Glutamatergic neuron (in vitro differentiated cells): ENCODE measurements around the gene OSBPL2. TPM values are rescaled to one million over a fixed set of nuclear protein-coding genes. Genes with fewer than 3 reads are reported as not detected.

Experiments used
- DNase-seq: peaks from one replicate; pipeline ENCODE4 v3.0.0; 2022
- H3K27ac Mint-ChIP-seq: one replicate; pipeline ENCODE4 v1.8.0; 2020; ENCODE audit warnings: mild to moderate bottlenecking, mixed read lengths, inconsistent platforms; ENCODE audit not compliant: unreplicated experiment
- H3K27me3 Mint-ChIP-seq: one replicate; pipeline ENCODE4 v1.8.0; 2020; ENCODE audit warnings: mild to moderate bottlenecking, moderate library complexity, mixed read lengths, inconsistent platforms; ENCODE audit not compliant: unreplicated experiment
- H3K36me3 Mint-ChIP-seq: one replicate; pipeline ENCODE4 v1.8.0; 2020; ENCODE audit warnings: mild to moderate bottlenecking, mixed read lengths, inconsistent platforms; ENCODE audit not compliant: unreplicated experiment
- H3K4me1 Mint-ChIP-seq: one replicate; pipeline ENCODE4 v1.8.0; 2020; ENCODE audit warnings: mild to moderate bottlenecking, low read depth, mixed read lengths, inconsistent platforms; ENCODE audit not compliant: unreplicated experiment
- H3K4me3 Mint-ChIP-seq: one replicate; pipeline ENCODE4 v1.8.0; 2020; ENCODE audit warnings: mild to moderate bottlenecking, mixed read lengths, inconsistent platforms; ENCODE audit not compliant: unreplicated experiment
- H3K9me3 Mint-ChIP-seq: one replicate; pipeline ENCODE4 v1.8.0; 2020; ENCODE audit warnings: mild to moderate bottlenecking, moderate library complexity, mixed read lengths, inconsistent platforms; ENCODE audit not compliant: unreplicated experiment
- total RNA-seq: library from RNA; stranded (reverse); fragmentation: NEBNext Ultra II Directional; extraction: Animal tissue kit (Norgen Biotek cat#: 25700); gene quantifications from one replicate; pipeline ENCODE4 v1.2.1, GENCODE V29; 2021; ENCODE audit not compliant: unreplicated experiment
- TF ChIP-seq, protein P1 (sequence below): fragments of 200-600 bp; sonication (generic); IDR thresholded peaks from one replicate; pipeline ENCODE4 v1.5.0; 2021; ENCODE audit not compliant: partially characterized antibody, unreplicated experiment

Gene OSBPL2
- total RNA-seq, 1 donor from 2014 or later, result 42.6 TPM

DNA sequence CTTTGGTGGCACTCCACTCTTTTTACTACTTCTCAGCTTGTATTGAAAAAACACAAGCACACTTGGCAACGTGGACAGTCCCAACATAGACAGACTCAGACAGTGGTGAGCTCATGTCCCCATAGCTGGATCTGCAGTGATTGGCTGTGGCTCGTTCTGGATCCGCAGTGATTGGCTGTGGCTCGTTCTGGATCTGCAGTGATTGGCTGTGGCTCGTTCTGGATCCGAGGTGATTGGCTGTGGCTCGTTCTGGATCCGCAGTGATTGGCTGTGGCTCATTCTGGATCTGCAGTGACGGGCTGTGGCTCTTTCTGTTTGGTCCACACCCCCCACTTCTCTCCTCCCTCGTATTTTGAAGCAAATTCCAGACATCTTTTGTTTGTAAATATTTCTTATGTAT lies 28.0 kb downstream of the OSBPL2 start:
- DNase-seq, result no peak
- Mint-ChIP-seq H3K36me3 (peaks cover 13% of the 10 kb centered on the region), H3K27me3 (peaks cover 3% of the 10 kb centered on the region), H3K27ac (no peak overlapping the region), H3K4me1 (peaks cover 14% of the 10 kb centered on the region), H3K4me3 (no peak overlapping the region), H3K9me3 (peaks cover 4% of the 10 kb centered on the region)
- TF ChIP-seq, protein P1, sequence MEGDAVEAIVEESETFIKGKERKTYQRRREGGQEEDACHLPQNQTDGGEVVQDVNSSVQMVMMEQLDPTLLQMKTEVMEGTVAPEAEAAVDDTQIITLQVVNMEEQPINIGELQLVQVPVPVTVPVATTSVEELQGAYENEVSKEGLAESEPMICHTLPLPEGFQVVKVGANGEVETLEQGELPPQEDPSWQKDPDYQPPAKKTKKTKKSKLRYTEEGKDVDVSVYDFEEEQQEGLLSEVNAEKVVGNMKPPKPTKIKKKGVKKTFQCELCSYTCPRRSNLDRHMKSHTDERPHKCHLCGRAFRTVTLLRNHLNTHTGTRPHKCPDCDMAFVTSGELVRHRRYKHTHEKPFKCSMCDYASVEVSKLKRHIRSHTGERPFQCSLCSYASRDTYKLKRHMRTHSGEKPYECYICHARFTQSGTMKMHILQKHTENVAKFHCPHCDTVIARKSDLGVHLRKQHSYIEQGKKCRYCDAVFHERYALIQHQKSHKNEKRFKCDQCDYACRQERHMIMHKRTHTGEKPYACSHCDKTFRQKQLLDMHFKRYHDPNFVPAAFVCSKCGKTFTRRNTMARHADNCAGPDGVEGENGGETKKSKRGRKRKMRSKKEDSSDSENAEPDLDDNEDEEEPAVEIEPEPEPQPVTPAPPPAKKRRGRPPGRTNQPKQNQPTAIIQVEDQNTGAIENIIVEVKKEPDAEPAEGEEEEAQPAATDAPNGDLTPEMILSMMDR, result no peak

DNA sequence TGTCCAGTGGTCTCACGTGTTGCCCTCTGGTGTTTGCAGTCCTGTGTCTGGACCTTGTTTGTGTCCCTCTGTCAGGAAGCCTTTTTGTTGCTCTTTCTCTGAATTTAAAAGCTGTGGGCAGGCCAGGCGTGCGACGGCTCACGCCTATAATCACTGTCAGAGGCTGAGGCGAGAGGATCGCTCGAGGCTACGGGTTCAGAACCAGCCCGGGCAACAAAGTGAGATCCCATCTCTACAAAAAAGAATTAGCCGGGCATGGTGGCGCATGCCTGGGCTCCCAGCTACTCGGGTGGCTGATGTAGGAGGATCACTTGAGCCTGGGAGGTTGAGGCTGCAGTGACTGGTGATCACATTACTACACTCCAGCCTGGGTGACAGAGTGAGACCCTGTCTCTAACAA lies 28.5 kb downstream of the OSBPL2 start:
- H3K36me3 Mint-ChIP-seq, result peaks cover 13% of the 10 kb centered on the region
- no peaks in the 10 kb centered on the region for H3K27me3 Mint-ChIP-seq
- DNase-seq, result no peak
- H3K4me3 Mint-ChIP-seq, result no peak overlapping the region
- no peak overlapping the region for H3K27ac Mint-ChIP-seq
- peaks cover 4% of the 10 kb centered on the region for H3K9me3 Mint-ChIP-seq
- peaks cover 14% of the 10 kb centered on the region for H3K4me1 Mint-ChIP-seq
- TF ChIP-seq, protein P1, result no peak

DNA sequence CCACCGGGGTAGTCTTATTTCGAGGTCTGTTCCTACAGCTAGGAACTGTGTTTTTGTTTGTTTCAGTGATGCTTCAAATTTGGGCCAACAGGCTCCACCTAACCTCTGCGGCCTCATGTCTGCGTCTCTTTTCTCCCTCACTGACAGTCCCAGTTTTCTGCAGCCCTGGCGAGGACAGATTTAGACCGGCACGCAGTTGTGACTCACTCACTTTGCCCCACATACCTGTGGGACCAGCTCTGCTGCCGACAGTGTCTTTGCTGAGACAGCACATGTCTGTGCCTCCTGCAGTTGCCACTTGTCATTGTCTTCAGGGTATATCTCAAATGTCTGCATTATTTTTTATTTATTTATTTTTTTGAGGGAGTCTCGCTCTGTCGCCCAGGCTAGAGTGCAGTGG lies 29.2 kb downstream of the OSBPL2 start:
- H3K27me3 Mint-ChIP-seq, result peaks cover 2% of the 10 kb centered on the region
- no peak overlapping the region for H3K4me3 Mint-ChIP-seq
- no peak overlapping the region for H3K27ac Mint-ChIP-seq
- H3K36me3 Mint-ChIP-seq, result peaks cover 13% of the 10 kb centered on the region
- DNase-seq, result no peak
- TF ChIP-seq, protein P1, result no peak
- H3K4me1 Mint-ChIP-seq, result peaks cover 11% of the 10 kb centered on the region
- H3K9me3 Mint-ChIP-seq, result peaks cover 3% of the 10 kb centered on the region

DNA sequence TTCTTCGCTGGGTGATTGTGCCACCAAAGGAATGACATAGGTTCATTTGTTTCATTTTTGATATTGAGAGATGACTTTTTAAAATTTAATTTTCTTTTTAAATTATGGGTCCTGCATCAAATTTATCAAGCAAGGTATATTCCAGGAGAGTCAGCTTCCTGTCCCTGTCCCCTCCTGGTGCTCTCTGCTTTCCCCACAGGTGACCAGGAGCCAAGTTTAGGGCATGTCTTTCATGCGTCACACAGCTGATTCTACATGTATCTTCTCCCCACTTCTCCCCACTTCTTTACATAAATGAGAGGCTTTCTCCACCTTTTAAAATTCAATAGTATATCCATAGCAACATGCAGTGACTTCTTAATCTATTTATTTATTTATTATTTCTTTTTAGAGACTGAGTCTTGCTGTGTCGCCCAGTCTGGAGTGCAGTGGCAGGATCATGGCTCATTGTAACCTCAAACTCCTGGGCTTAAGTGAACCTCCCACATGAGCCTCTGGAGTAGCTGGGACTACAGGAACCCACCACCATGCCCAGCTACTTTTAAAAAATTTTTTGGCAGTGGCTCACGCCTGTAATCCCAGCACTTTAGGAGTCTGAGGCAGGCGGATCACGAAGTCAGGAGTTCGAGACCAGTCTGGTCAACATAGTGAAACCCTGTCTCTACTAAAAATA lies 30.0 kb downstream of the OSBPL2 start:
- Mint-ChIP-seq H3K27ac (no peak overlapping the region), H3K9me3 (peaks cover 3% of the 10 kb centered on the region), H3K36me3 (peaks cover 13% of the 10 kb centered on the region), H3K4me3 (no peak overlapping the region), H3K27me3 (peaks cover 2% of the 10 kb centered on the region), H3K4me1 (peaks cover 11% of the 10 kb centered on the region)
- DNase-seq, result no peak
- TF ChIP-seq, protein P1, result no peak

DNA sequence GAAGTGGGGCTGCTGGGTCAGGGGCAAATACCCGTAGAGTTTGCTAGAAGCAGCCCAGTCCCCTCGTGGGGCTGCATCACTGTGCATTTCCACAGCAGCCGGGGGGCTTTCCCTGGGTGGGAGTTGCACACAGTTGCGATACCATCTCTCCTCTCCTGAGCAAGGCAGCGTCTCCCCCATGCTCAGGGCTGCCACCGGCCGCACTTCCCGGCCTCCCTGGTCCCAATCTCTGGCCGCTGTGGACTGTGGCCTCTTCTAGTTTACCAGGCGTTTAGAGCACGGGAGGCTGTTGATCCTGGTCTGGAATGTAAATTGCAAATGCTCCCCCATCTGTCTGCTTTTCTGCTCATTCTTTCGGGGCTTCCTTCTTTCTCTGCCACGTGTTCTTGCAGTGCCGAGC lies 31.1 kb downstream of the OSBPL2 start:
- peaks cover 16% of the 10 kb centered on the region for H3K4me1 Mint-ChIP-seq
- peak overlapping the region; percentile 70 for H3K4me3 Mint-ChIP-seq
- TF ChIP-seq, protein P1, result no peak
- peaks cover 3% of the 10 kb centered on the region for H3K9me3 Mint-ChIP-seq
- H3K36me3 Mint-ChIP-seq, result peaks cover 13% of the 10 kb centered on the region
- no peak for DNase-seq
- H3K27me3 Mint-ChIP-seq, result peaks cover 5% of the 10 kb centered on the region
- H3K27ac Mint-ChIP-seq, result peak overlapping the region; percentile 48
